T-helper 2 cell treated with Interferon-gamma antibody and Interleukin-4, amounts not matched to agents 5 μg/mL and 100 μg/mL, for 36 hours (primary cell): ENCODE data around the gene XPOT.
A peak's percentile ranks its signal among the peaks of the same experiment; 100 is the strongest.

Source experiments
- DNase-seq: peaks from one replicate; pipeline ENCODE4 v3.0.0; 2021; ENCODE audit warnings: low spot score
- H3K27ac Mint-ChIP-seq: one replicate; pipeline ENCODE4 v1.8.0; 2021; ENCODE audit warnings: mild to moderate bottlenecking, mixed read lengths
- H3K27me3 Mint-ChIP-seq: one replicate; pipeline ENCODE4 v1.8.0; 2021; ENCODE audit warnings: low read depth, mixed read lengths
- H3K36me3 Mint-ChIP-seq: one replicate; pipeline ENCODE4 v1.8.0; 2021; ENCODE audit warnings: low read depth, mixed read lengths
- H3K4me1 Mint-ChIP-seq: one replicate; pipeline ENCODE4 v1.8.0; 2021; ENCODE audit warnings: low read depth, mixed read lengths
- H3K4me3 Mint-ChIP-seq: one replicate; pipeline ENCODE4 v1.8.0; 2022; ENCODE audit warnings: mild to moderate bottlenecking, moderate library complexity, mixed read lengths
- H3K9me3 Mint-ChIP-seq: one replicate; pipeline ENCODE4 v1.8.0; 2021; ENCODE audit warnings: mixed read lengths

XPOT gene

GRCh38 chr12:64446295-64446694 lies 42.1 kb downstream of the XPOT start:
- Mint-ChIP-seq H3K27me3 (no peaks in the 10 kb centered on the region), H3K36me3 (peaks cover 37% of the 10 kb centered on the region), H3K4me1 (peaks cover 26% of the 10 kb centered on the region), H3K4me3 (no peak overlapping the region), H3K9me3 (no peaks in the 10 kb centered on the region), H3K27ac (peak overlapping the region; percentile 3)
- no peak for DNase-seq

GRCh38 chr12:64450057-64450640 lies 46.0 kb downstream of the XPOT start:
- H3K4me1 Mint-ChIP-seq, result peaks cover 33% of the 10 kb centered on the region
- DNase-seq, result no peak
- no peaks in the 10 kb centered on the region for H3K27me3 Mint-ChIP-seq
- peaks cover 22% of the 10 kb centered on the region for H3K36me3 Mint-ChIP-seq
- no peaks in the 10 kb centered on the region for H3K9me3 Mint-ChIP-seq
- H3K4me3 Mint-ChIP-seq, result peak overlapping the region; percentile 94
- H3K27ac Mint-ChIP-seq, result peak overlapping the region; percentile 26

- H3K27me3 Mint-ChIP-seq, result no peaks in the 10 kb centered on the region
Observed at GRCh38 chr12:64450711-64451486, 46.7 kb downstream of the XPOT start.

GRCh38 chr12:64451687-64452558 lies 47.7 kb downstream of the XPOT start, which contains the start of gene TBK1:
Gene TBK1, plus strand, starts transcription at chr12:64452120. Its CDS starts 3,751 bp downstream, at chr12:64455871.
- Mint-ChIP-seq H3K36me3 (peaks cover 18% of the 10 kb centered on the region), H3K4me1 (peaks cover 37% of the 10 kb centered on the region), H3K27ac (peak within 1 kb of the TSS; percentile 91), H3K9me3 (no peaks in the 10 kb centered on the region), H3K4me3 (peak within 1 kb of the TSS; percentile 94), H3K27me3 (no peaks in the 10 kb centered on the region)
- DNase-seq, result peak; percentile 84

More at GRCh38 chr12:64450711-64451486, 46.7 kb downstream of the XPOT start:
- H3K4me3 Mint-ChIP-seq, result peak overlapping the region; percentile 94
- no peaks in the 10 kb centered on the region for H3K9me3 Mint-ChIP-seq
- no peak for DNase-seq
- peak overlapping the region; percentile 70 for H3K27ac Mint-ChIP-seq
- H3K36me3 Mint-ChIP-seq, result peaks cover 22% of the 10 kb centered on the region
- H3K4me1 Mint-ChIP-seq, result peaks cover 37% of the 10 kb centered on the region

GRCh38 chr12:64452559-64453329 lies 48.6 kb downstream of the XPOT start:
- Mint-ChIP-seq H3K9me3 (no peaks in the 10 kb centered on the region), H3K27ac (peak overlapping the region; percentile 91), H3K36me3 (peaks cover 25% of the 10 kb centered on the region), H3K4me3 (peak overlapping the region; percentile 94), H3K4me1 (peaks cover 45% of the 10 kb centered on the region), H3K27me3 (no peaks in the 10 kb centered on the region)
- DNase-seq, result no peak

- Mint-ChIP-seq H3K4me1 (peaks cover 57% of the 10 kb centered on the region), H3K27ac (peak overlapping the region; percentile 12), H3K27me3 (no peaks in the 10 kb centered on the region), H3K9me3 (no peaks in the 10 kb centered on the region), H3K4me3 (peak overlapping the region; percentile 54), H3K36me3 (peaks cover 29% of the 10 kb centered on the region)
- no peak for DNase-seq
Observed at GRCh38 chr12:64455506-64455905, 51.3 kb downstream of the XPOT start.

GRCh38 chr12:64456119-64456518 lies 51.9 kb downstream of the XPOT start:
- no peak for DNase-seq
- no peaks in the 10 kb centered on the region for H3K27me3 Mint-ChIP-seq
- H3K27ac Mint-ChIP-seq, result peak overlapping the region; percentile 61
- peak overlapping the region; percentile 54 for H3K4me3 Mint-ChIP-seq
- H3K36me3 Mint-ChIP-seq, result peaks cover 32% of the 10 kb centered on the region
- H3K4me1 Mint-ChIP-seq, result peaks cover 51% of the 10 kb centered on the region
- no peaks in the 10 kb centered on the region for H3K9me3 Mint-ChIP-seq

GRCh38 chr12:64457032-64457431 lies 52.8 kb downstream of the XPOT start:
- Mint-ChIP-seq H3K36me3 (peaks cover 36% of the 10 kb centered on the region), H3K4me1 (peaks cover 50% of the 10 kb centered on the region), H3K27ac (peak overlapping the region; percentile 91), H3K9me3 (no peaks in the 10 kb centered on the region), H3K27me3 (no peaks in the 10 kb centered on the region), H3K4me3 (peak overlapping the region; percentile 64)
- DNase-seq, result peak; percentile 44

- H3K27me3 Mint-ChIP-seq, result no peaks in the 10 kb centered on the region
- no peak for DNase-seq
- peak overlapping the region; percentile 91 for H3K27ac Mint-ChIP-seq
- peaks cover 50% of the 10 kb centered on the region for H3K4me1 Mint-ChIP-seq
- H3K4me3 Mint-ChIP-seq, result peak overlapping the region; percentile 64
- peaks cover 36% of the 10 kb centered on the region for H3K36me3 Mint-ChIP-seq
- no peaks in the 10 kb centered on the region for H3K9me3 Mint-ChIP-seq
Observed at GRCh38 chr12:64457466-64457865, 53.3 kb downstream of the XPOT start.

GRCh38 chr12:64457923-64458322 lies 53.7 kb downstream of the XPOT start:
- no peak for DNase-seq
- H3K4me1 Mint-ChIP-seq, result peaks cover 47% of the 10 kb centered on the region
- no peaks in the 10 kb centered on the region for H3K27me3 Mint-ChIP-seq
- H3K27ac Mint-ChIP-seq, result peak overlapping the region; percentile 91
- H3K4me3 Mint-ChIP-seq, result peak overlapping the region; percentile 64
- no peaks in the 10 kb centered on the region for H3K9me3 Mint-ChIP-seq
- H3K36me3 Mint-ChIP-seq, result peaks cover 35% of the 10 kb centered on the region

GRCh38 chr12:64459394-64459891 lies 55.3 kb downstream of the XPOT start:
- DNase-seq, result no peak
- Mint-ChIP-seq H3K9me3 (no peaks in the 10 kb centered on the region), H3K4me3 (peak overlapping the region; percentile 87), H3K27me3 (no peaks in the 10 kb centered on the region), H3K4me1 (peaks cover 39% of the 10 kb centered on the region), H3K27ac (peak overlapping the region; percentile 92), H3K36me3 (peaks cover 34% of the 10 kb centered on the region)

GRCh38 chr12:64461634-64462414 lies 57.6 kb downstream of the XPOT start:
- Mint-ChIP-seq H3K36me3 (peaks cover 46% of the 10 kb centered on the region), H3K4me1 (peaks cover 31% of the 10 kb centered on the region)

More at GRCh38 chr12:64461634-64462414, 57.6 kb downstream of the XPOT start:
- Mint-ChIP-seq H3K27me3 (no peaks in the 10 kb centered on the region), H3K4me3 (no peak overlapping the region), H3K9me3 (no peaks in the 10 kb centered on the region), H3K27ac (no peak overlapping the region)
- no peak for DNase-seq
